HG03196 (cell line): Measurements from ENCODE around the gene USH2A.

Experiments
- ATAC-seq: cut with Tn5 transposase; IDR thresholded peaks from one replicate; pipeline ENCODE4 v1.9.1; 2021; ENCODE audit not compliant: unreplicated experiment

The USH2A gene

DNA sequence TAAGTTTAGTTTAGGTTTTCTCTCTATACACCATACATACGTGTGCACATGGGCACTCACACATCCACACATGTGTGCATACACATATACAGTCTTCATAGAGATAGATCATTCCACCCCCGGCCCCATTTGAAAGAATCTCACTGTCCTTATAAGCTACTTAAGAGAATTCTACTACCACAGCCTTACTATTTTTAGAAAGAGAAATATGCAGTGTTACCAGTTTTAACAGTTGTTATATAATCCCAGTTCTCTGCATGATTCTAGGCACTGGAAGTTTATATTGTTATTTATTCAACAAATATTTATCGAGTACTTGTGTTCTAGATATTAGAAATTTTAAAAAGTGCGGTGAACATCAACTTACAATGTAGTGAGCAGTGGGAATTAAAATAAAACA is 814.6 kb downstream of the USH2A start:
- no peak for ATAC-seq

DNA sequence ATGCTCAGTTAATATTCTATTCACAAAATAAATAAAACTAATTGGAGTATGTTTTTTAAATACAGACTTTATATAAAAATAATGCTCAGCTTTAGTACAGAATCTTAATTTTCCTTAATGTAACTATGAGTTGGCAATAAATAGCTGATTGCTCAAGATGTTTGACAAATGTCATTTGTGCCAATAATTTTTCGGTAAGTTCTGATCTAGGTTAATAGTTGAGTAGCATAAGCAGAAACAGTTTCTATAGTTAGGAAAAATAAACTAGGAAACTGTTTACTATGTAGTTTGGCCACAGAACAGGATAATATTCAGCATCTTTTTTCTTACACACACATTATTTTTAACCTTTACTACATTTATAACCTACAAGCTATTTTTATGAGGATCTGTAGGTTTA is 815.8 kb downstream of the USH2A start:
- ATAC-seq = no peak

- no peak for ATAC-seq
These were observed 816.6 kb downstream of the USH2A start for GRCh38 chr1:215606564-215607168.

DNA sequence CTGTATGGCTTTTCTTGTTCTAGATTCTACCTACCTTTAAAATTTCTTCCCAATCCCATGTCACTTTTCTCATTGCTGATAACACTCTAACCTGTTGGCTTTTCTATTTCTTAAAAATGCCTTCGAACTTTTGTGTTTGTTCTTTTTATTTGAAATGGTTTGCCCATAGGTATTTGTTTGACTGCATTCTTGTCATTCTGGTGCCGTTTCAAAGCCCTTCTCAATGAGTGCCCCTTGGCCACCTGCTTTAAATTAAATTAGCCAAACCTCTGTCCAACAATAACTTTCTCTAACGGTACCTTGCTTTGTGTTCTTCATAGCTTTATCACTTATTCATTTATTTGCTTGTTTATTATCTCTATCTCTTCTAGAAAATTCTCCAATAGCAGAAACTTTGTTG is 817.2 kb downstream of the USH2A start:
- no peak for ATAC-seq

GRCh38 chr1:215605011-215605621 is 818.1 kb downstream of the USH2A start:
- no peak for ATAC-seq

- no peak for ATAC-seq
These were observed 819.9 kb downstream of the USH2A start for GRCh38 chr1:215603319-215603718.

GRCh38 chr1:215601276-215601675 is 822.0 kb downstream of the USH2A start:
- ATAC-seq = no peak

- ATAC-seq = no peak
These were observed 822.4 kb downstream of the USH2A start for GRCh38 chr1:215600867-215601266.

DNA sequence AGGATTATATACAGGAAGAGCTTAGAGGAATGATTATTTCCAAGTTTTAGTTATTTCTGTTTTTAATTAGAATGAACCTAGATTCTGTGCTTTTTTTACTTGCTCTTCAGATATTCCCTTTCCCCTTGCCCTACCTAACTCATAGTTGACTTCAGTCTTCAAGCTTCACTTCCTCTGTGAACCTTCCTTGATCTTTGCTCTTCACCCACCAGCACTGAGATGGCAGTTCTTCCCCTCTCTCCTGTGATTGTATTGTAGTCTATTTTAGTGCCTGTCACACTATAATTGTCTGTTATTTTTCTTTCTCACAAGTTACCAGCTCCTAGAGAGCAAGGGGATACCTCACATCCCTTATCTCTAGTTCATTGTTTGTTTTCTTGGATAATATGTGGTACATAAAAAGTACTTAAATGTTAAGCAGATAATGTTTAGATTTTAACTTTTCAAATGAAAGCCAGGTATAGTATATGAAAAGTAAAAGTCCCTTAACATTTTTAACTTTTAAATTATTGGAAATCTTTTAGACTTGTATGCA is 822.9 kb downstream of the USH2A start:
- no peak for ATAC-seq

DNA sequence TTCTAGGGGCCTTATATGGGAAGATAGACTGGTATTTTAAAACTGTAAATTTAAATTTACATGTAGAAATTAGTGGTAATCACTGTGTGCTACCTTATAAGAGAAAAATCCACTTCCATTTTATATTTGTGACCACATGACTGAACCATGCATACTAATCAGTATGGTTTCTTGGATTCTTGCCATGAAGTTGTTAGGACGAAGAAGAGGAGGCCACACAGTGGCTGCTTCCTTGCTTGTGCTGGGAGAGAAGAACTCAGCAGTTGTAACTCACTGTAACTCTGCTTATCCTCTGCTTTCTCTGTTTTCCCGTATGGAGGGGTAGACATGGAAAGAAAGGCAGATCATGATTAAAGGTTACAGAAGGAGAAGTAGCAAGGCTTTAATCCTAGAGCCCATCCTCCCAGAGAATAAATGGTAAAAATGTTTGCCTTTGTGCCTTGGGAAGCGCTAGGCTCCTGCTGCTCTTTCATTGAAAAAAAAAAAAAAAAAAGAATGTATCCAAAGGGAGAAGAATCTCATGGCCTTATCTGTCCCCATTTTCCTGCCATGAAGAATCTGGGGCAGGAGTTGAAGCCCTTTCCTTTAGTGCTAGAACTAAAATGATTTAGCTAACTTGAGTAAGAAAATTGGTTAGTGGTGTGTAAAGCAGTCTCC is 823.7 kb downstream of the USH2A start:
- ATAC-seq = no peak

DNA sequence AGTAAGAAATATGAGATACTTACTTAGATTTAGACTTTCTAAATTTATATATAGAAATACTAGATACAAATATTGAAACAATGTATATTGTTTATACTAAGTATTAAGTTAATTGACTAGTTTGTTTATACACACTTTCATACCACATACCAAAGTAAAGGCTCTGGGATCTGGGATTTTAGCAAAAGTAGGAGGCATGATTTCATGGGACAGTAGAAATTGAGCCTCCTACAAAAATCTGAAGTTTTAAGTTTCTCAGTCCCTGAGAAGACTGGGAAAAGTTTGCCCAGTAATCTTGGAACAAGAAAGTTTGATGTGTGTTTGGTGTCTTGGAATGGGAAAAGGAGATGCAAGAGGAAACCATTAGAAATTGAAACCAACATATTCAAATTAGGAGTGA is 825.3 kb downstream of the USH2A start:
- ATAC-seq = no peak

GRCh38 chr1:215595231-215595630 is 828.0 kb downstream of the USH2A start:
- ATAC-seq = no peak

DNA sequence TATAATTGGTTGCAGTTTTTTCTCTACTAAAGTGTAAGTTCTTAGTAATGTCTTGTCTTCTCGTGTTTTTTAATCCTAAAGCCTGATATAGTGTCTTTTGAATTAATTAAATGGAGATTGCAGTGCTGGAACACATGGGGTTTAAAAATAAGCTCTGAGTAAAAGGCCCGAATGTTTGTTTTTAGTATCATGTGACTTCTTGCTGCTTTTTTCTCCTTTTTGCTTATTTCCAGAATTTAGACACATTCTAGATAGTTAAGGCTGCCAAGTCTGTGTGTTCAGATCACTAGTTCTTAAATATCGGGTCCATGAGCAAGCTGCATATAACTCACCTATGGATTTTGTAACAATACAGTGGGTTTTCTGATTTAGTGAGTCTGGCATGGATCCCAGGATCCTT is 828.6 kb downstream of the USH2A start:
- ATAC-seq = no peak

DNA sequence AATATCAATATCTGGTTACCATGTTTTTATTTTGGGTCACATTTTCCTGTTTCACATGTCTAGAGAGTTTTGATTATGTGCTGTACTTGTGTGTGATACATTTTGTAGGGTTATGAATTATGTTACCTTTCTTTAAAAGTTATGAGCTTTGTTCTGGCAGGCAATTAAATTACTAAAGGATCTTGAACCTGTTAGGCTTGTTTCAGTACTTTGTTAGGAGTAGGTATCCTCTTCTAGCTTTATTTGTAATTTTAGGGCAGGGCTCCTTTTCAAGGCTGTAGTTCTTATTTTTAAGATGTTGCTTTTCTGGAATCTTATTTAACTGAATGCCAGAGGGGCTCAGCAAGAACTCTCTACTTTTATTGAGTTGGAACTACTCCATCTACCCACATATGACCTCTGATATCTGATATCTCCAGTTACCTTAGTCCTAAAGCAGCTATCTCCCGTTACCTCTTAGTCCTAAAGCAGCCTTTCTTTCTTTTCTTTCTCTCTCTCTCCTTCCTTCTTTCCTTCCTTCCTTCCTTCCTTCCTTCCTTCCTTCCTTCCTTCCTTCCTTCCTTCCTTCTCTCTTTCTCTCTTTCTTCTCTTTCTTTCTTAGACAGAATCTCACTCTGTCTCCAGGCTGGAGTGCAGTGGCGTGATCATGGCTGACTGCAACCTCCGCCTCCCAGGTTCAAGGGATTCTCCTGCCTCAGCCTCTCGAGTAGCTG is 832.3 kb downstream of the USH2A start:
- no peak for ATAC-seq

DNA sequence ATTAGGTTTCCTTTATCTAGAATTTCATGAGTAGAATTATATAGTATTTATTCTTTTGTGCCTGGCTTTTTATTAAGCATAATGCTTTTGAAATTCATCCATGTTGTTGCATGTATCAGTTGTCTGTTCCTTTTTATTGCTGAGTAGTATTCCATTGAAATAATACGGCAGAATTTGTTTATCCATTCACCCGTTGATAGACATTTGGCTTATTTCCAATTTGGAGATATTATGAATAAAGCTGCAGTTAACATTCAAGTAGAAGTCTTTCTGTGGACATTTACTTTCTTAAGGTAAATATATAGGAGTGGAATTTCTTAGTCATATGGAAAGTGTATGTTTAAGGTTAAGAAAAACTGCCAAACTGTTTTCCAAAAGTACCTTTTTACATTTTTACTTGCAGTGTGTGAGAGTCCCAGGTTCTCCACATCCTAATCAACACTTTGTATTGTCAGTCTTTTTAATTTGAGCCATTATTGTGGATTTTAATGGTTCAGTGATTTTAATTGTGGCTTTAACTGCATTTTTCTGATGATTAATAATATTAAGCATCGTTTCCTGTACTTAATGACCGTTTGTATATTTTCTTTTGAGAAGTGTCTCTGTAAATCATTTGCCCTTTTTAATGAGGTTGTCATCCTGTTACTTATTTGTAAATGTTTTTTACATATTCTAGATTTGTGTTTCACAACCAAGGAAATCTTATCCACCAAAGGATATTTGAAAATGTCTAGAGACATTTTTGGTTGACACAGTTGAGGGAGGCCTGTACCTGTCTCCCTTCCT is 833.4 kb downstream of the USH2A start:
- no peak for ATAC-seq

DNA sequence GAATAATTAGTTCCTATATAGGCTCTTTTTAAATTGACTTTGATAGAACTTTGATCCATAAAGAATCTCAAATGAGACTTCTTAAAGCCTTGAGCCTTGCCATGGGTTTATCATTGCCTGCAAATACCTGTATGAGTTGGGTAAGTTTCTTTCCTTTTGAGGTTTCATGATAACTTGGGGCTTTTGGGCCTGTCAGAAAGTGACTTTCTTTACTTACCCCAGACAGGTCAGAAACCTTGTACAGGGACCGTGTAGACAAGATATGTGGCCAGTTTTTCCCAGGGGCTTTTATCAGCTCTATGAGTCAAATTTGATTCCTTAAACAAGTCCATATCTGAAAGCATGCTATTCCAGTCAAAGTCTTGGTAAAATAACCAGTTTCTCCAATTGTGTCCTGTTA is 838.9 kb downstream of the USH2A start:
- ATAC-seq = peak; percentile 65

GRCh38 chr1:215583185-215583749 is 840.0 kb downstream of the USH2A start:
- peak; percentile 38 for ATAC-seq

DNA sequence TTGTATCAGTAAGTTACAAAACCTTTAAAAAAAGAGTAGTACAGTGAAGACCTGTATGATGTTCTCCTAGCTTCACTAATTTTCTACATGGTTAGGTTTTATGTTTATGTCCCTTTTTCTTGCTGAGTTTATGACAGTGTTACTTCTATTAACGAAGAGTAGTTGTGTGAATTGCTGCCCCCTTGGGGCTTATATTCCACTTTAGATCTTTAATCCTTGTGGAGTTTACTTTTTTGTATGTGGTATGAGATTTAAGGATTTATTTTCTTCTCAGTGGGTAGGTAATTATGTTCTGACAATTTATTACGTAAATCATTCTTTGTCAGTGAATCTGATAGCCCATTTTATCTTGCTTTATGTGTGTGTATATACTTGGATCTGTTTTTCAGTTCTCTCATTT is 841.4 kb downstream of the USH2A start:
- ATAC-seq = no peak
